Measurements from ENCODE around the gene JAKMIP1. TPM values are rescaled to one million over a fixed set of nuclear protein-coding genes. Genes with fewer than 3 reads are reported as not detected.

JAKMIP1 gene
- total RNA-seq, 1 experiment from 2014 or later: not detected

- no peak for DNase-seq (ENCODE audit: unreplicated experiment)
- ChIA-PET POLR2A (interaction anchor here (0.7 kb wide), 1 partner anchor 122 kb away, joined by 3 read pairs; no protein-coding TSS in a partner anchor), CTCF (interaction anchor here (0.6 to 5.3 kb wide), 6 partner anchors 8 to 265 kb away, joined by 3 to 50 read pairs (median 3); no protein-coding TSS in a partner anchor)
- H3K27ac Mint-ChIP-seq (ENCODE audit: low read depth, unreplicated experiment): no peak overlapping the region
- no peaks in the 10 kb centered on the region for H3K36me3 Mint-ChIP-seq (ENCODE audit: insufficient read depth, unreplicated experiment)
- H3K9me3 Mint-ChIP-seq (ENCODE audit: unreplicated experiment): peaks cover 32% of the 10 kb centered on the region
- no peak for TF ChIP-seq CTCF (IDR thresholded peaks at IDR 0.05; ENCODE audit: unreplicated experiment)
- H3K4me1 Mint-ChIP-seq (ENCODE audit: insufficient read depth, unreplicated experiment): no peaks in the 10 kb centered on the region
- H3K4me3 Mint-ChIP-seq (ENCODE audit: unreplicated experiment): no peak overlapping the region
- no peaks in the 10 kb centered on the region for H3K27me3 Mint-ChIP-seq (ENCODE audit: insufficient read depth, unreplicated experiment)
- no TSS peak for BruUV-seq (replicated peaks)
- intact Hi-C loops (cut with micrococcal nuclease): no loop called here
These were observed 210.8 kb downstream of the JAKMIP1 start for GRCh38 chr4:5989236-5990225.

GRCh38 chr4:5988086-5988845, 212.1 kb downstream of the JAKMIP1 start:
- no peak for TF ChIP-seq CTCF (IDR thresholded peaks at IDR 0.05; ENCODE audit: unreplicated experiment)
- Mint-ChIP-seq H3K27ac (ENCODE audit: low read depth, unreplicated experiment) (no peak overlapping the region), H3K4me3 (ENCODE audit: unreplicated experiment) (no peak overlapping the region), H3K36me3 (ENCODE audit: insufficient read depth, unreplicated experiment) (no peaks in the 10 kb centered on the region), H3K27me3 (ENCODE audit: insufficient read depth, unreplicated experiment) (no peaks in the 10 kb centered on the region), H3K9me3 (ENCODE audit: unreplicated experiment) (peaks cover 45% of the 10 kb centered on the region), H3K4me1 (ENCODE audit: insufficient read depth, unreplicated experiment) (no peaks in the 10 kb centered on the region)
- ChIA-PET POLR2A (no interaction called here), CTCF (interaction anchor here (1.0 to 5.3 kb wide), 2 partner anchors 10 to 263 kb away, joined by 3 to 50 read pairs; no protein-coding TSS in a partner anchor)
- no peak for DNase-seq (ENCODE audit: unreplicated experiment)
- BruUV-seq (replicated peaks): no TSS peak
- intact Hi-C loops (cut with micrococcal nuclease): no loop called here

GRCh38 chr4:5984843-5985242, 215.5 kb downstream of the JAKMIP1 start:
- ChIA-PET POLR2A (no interaction called here), CTCF (no interaction called here)
- Mint-ChIP-seq H3K27ac (ENCODE audit: low read depth, unreplicated experiment) (no peak overlapping the region), H3K4me3 (ENCODE audit: unreplicated experiment) (no peak overlapping the region), H3K4me1 (ENCODE audit: insufficient read depth, unreplicated experiment) (no peaks in the 10 kb centered on the region), H3K27me3 (ENCODE audit: insufficient read depth, unreplicated experiment) (no peaks in the 10 kb centered on the region), H3K9me3 (ENCODE audit: unreplicated experiment) (peaks cover 39% of the 10 kb centered on the region), H3K36me3 (ENCODE audit: insufficient read depth, unreplicated experiment) (no peaks in the 10 kb centered on the region)
- no peak for DNase-seq (ENCODE audit: unreplicated experiment)
- BruUV-seq (replicated peaks): no TSS peak
- intact Hi-C loops (cut with micrococcal nuclease): no loop called here
- no peak for TF ChIP-seq CTCF (IDR thresholded peaks at IDR 0.05; ENCODE audit: unreplicated experiment)
